Naive thymus-derived CD4-positive, alpha-beta T cell (primary cell): ENCODE measurements around the gene SLC6A11. TPM values are rescaled to one million over a fixed set of nuclear protein-coding genes. Genes with fewer than 3 reads are reported as not detected.

Experiments used
- ATAC-seq: fragments of 150-1000 bp; cut with Tn5 transposase; 2 replicates; pipeline ENCODE4 v1.10.0; 2021; ENCODE audit warnings: mild to moderate bottlenecking, moderate library complexity
- CTCF ChIA-PET: fragments of 350-600 bp; sonication (Branson Sonifier 250); formaldehyde crosslinking; loops from one replicate; lab custom pipeline; 2021; ENCODE audit warnings: antibody characterized with exemption; lab: Charles Lee
- POLR2A ChIA-PET: fragments of 350-600 bp; sonication (Branson Sonifier 250); formaldehyde crosslinking; loops from one replicate; lab custom pipeline; 2021; ENCODE audit warnings: antibody characterized with exemption, inconsistent platforms; lab: Charles Lee
- DNase-seq, 9 donors: peaks; one replicate each; pipeline versions ENCODE4 v3.0.0 to v3.0.0-alpha.2; 2020 to 2022; ENCODE audit warnings: mixed read lengths in 1 of 9
- H3K27ac ChIP-seq: one replicate; pipeline ENCODE4 v1.7.0; 2013; ENCODE audit warnings: mild to moderate bottlenecking, low read depth, low read length, moderate library complexity
- H3K27me3 ChIP-seq, 2 donors: one replicate each; pipeline ENCODE4 v1.7.0; 2013; ENCODE audit warnings: low read length in 2 of 2, mild to moderate bottlenecking in 2 of 2, moderate library complexity in 2 of 2; ENCODE audit not compliant: control insufficient read depth in 2 of 2, insufficient read depth in 2 of 2
- H3K36me3 ChIP-seq, 3 experiments: 1 replicate in 2 of 3; 2 replicates in 1 of 3; pipeline ENCODE4 v1.7.0; 2013; ENCODE audit warnings: low read length in 3 of 3, mild to moderate bottlenecking in 3 of 3, moderate library complexity in 1 of 3; ENCODE audit not compliant: insufficient read depth in 3 of 3, control insufficient read depth in 2 of 3
- H3K4me1 ChIP-seq, 2 donors: one replicate each; pipeline ENCODE4 v1.7.0; 2013; ENCODE audit warnings: low read length in 2 of 2, mild to moderate bottlenecking in 2 of 2, moderate library complexity in 1 of 2; ENCODE audit not compliant: control insufficient read depth in 2 of 2, insufficient read depth in 2 of 2
- H3K4me3 ChIP-seq: 2 replicates; pipeline ENCODE4 v1.7.0; 2013; ENCODE audit warnings: mild to moderate bottlenecking, low read length
- H3K9me3 ChIP-seq, 3 experiments: 1 replicate in 2 of 3; 2 replicates in 1 of 3; pipeline ENCODE4 v1.7.0; 2013; ENCODE audit warnings: low read length in 3 of 3; ENCODE audit not compliant: control insufficient read depth in 2 of 3
- H3K27ac Mint-ChIP-seq, 9 donors: one replicate each; pipeline ENCODE4 v1.8.0; 2020 to 2022; ENCODE audit warnings: mixed read lengths in 9 of 9, mild to moderate bottlenecking in 8 of 9, moderate library complexity in 5 of 9, inconsistent platforms in 2 of 9
- H3K27me3 Mint-ChIP-seq, 5 donors: one replicate each; pipeline ENCODE4 v1.8.0; 2021 to 2022; ENCODE audit warnings: mixed read lengths in 5 of 5, mild to moderate bottlenecking in 1 of 5
- H3K36me3 Mint-ChIP-seq, 5 donors: one replicate each; pipeline ENCODE4 v1.8.0; 2020 to 2022; ENCODE audit warnings: mixed read lengths in 5 of 5, mild to moderate bottlenecking in 3 of 5, inconsistent platforms in 1 of 5
- H3K4me1 Mint-ChIP-seq, 7 donors: one replicate each; pipeline ENCODE4 v1.8.0; 2020 to 2022; ENCODE audit warnings: mixed read lengths in 7 of 7, mild to moderate bottlenecking in 3 of 7, inconsistent platforms in 1 of 7
- H3K4me3 Mint-ChIP-seq, 10 donors: one replicate each; pipeline ENCODE4 v1.8.0; 2020 to 2022; ENCODE audit warnings: mild to moderate bottlenecking in 10 of 10, mixed read lengths in 10 of 10, moderate library complexity in 6 of 10, inconsistent platforms in 2 of 10
- H3K9me3 Mint-ChIP-seq, 11 donors: one replicate each; pipeline ENCODE4 v1.8.0; 2020 to 2022; ENCODE audit warnings: mixed read lengths in 11 of 11, mild to moderate bottlenecking in 4 of 11, inconsistent platforms in 1 of 11, moderate library complexity in 1 of 11
- intact Hi-C, 2 donors: fragments of 100-400 bp; cut with micrococcal nuclease; formaldehyde crosslinking; loops; one replicate each; pipeline ENCODE4 v1.15.1; 2023
- polyA plus RNA-seq, 2 donors: library from polyadenylated mRNA; unstranded; fragments of 300-500 nt; fragmentation: Illumina TruSeq; gene quantifications; one replicate each; pipeline ENCODE4 v1.2.3, GENCODE V29; 2021
- total RNA-seq, 6 experiments: library from RNA in 5 of 6; stranded (reverse) in 5 of 6; gene quantifications; 1 replicate in 5 of 6; 2 replicates in 1 of 6; pipeline ENCODE4 v1.2.3 and lab custom pipeline; 2021 to 2026

SLC6A11 gene
- total and polyA plus RNA-seq, 7 experiments from 2014 or later, result not detected

DNA sequence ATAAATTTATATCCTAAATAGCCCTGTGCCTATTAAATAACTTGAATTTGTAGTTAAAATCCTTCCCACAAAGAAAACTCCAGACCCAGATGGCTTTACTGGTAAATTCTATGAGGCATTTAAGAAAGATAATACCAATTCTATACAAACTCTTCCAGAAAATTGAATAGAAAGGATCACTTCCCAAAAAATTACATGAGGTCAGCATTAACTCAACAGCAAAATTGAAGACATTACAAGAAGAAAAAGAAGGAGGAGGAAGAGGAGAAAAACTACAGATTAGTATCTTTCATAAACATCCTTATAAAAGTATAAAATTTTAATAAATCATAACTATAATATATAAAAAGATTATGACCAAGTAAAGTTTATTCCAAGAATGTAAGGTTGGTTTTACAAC is 29.4 kb upstream of the SLC6A11 start:
- POLR2A ChIA-PET, result no interaction called here
- H3K36me3 Mint-ChIP-seq, result no peaks in the 10 kb centered on the region
- DNase-seq (no peak), ATAC-seq (no peak)
- H3K4me3 ChIP-seq, result no peak overlapping the region
- H3K27ac ChIP-seq, result no peak overlapping the region
- no peak overlapping the region for H3K27ac Mint-ChIP-seq
- peaks cover 0 to 2% (median 0%) of the 10 kb centered on the region in 11 donors for H3K9me3 Mint-ChIP-seq
- no peaks in the 10 kb centered on the region for H3K9me3 ChIP-seq
- CTCF ChIA-PET, result no interaction called here
- no peaks in the 10 kb centered on the region for H3K36me3 ChIP-seq
- peaks cover 18 to 58% (median 24%) of the 10 kb centered on the region in 5 donors for H3K27me3 Mint-ChIP-seq
- no peaks in the 10 kb centered on the region for H3K27me3 ChIP-seq
- no peak overlapping the region for H3K4me3 Mint-ChIP-seq
- intact Hi-C loops, result no loop called here
- peaks cover 0 to 6% (median 0%) of the 10 kb centered on the region in 7 donors for H3K4me1 Mint-ChIP-seq
- no peaks in the 10 kb centered on the region for H3K4me1 ChIP-seq

DNA sequence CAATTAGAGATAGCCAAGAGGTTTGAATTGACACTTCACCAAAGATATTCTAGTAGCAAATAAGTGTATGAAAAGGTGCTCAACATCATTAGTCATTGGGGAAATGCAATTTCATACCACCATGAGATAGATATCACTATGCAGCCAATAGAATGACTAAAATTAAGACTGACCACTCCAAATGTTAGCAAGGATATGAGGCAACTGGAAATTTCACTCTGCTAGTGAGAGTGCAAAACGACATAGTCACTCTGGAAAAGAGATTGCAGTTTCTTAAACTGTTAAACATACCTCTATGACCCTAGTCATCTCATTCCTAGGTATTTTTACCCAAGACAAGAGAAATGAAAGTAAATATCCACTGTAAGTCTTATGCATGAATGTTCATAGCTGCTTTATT is 27.6 kb upstream of the SLC6A11 start:
- no peaks in the 10 kb centered on the region for H3K9me3 ChIP-seq
- H3K36me3 ChIP-seq, result no peaks in the 10 kb centered on the region
- DNase-seq, result no peak
- Mint-ChIP-seq H3K4me1 (peaks cover 0 to 6% (median 0%) of the 10 kb centered on the region in 7 donors), H3K4me3 (no peak overlapping the region), H3K36me3 (no peaks in the 10 kb centered on the region), H3K9me3 (peaks cover 0 to 2% (median 0%) of the 10 kb centered on the region in 11 donors), H3K27me3 (peaks cover 10 to 47% (median 29%) of the 10 kb centered on the region in 5 donors), H3K27ac (no peak overlapping the region)
- H3K27me3 ChIP-seq, result no peaks in the 10 kb centered on the region
- H3K4me1 ChIP-seq, result no peaks in the 10 kb centered on the region
- CTCF ChIA-PET, result no interaction called here
- H3K4me3 ChIP-seq, result no peak overlapping the region
- ATAC-seq, result no peak
- no peak overlapping the region for H3K27ac ChIP-seq
- POLR2A ChIA-PET, result no interaction called here
- intact Hi-C loops, result no loop called here

DNA sequence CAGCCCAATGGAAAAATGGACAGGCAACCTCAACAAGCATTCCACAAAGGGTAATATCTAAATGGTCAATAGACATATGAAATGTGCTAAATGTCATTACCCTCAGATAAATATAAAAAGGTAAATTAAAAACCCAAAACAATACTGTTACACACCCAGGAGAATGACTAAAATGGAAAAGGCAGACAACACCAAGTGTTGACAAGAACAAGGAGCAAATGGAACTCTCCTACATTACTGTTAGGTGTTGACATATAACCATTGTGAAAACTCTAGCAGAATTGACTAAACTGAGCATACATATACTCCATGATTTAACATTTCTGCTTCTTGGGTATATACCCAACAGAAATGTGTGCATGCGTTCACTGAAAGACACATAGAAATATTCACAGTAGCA is 25.3 kb upstream of the SLC6A11 start:
- ATAC-seq, result no peak
- H3K4me1 Mint-ChIP-seq, result no peaks in the 10 kb centered on the region
- CTCF ChIA-PET, result no interaction called here

DNA sequence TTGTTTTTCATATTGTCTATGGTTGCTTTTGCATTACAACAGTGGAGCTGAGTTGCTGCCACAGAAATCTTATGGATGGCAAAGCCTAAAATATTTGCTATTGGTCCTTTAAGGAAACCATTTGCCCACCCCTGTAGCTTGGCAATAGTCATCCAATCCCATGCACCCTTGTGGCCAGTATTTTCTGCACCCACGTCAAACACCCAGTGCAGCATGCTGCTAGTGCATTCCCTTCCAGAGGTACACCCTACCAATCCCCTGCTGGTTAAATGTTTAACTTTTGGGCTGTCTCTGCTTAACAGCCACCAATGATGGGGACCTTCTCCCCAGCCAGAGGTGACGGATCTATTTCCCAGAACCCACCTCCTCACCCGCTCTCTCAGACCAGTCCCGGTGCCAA is 23.8 kb upstream of the SLC6A11 start:
- no peak overlapping the region for H3K4me3 ChIP-seq
- ChIA-PET CTCF (no interaction called here), POLR2A (no interaction called here)
- Mint-ChIP-seq H3K27me3 (peaks cover 18 to 37% (median 36%) of the 10 kb centered on the region in 5 donors), H3K27ac (no peak overlapping the region), H3K4me3 (no peak overlapping the region), H3K4me1 (no peaks in the 10 kb centered on the region), H3K9me3 (peaks cover 0 to 2% (median 0%) of the 10 kb centered on the region in 11 donors), H3K36me3 (peaks cover 0 to 4% (median 0%) of the 10 kb centered on the region in 5 donors)
- H3K4me1 ChIP-seq, result no peaks in the 10 kb centered on the region
- H3K36me3 ChIP-seq, result no peaks in the 10 kb centered on the region
- no peaks in the 10 kb centered on the region for H3K9me3 ChIP-seq
- DNase-seq (no peak), ATAC-seq (no peak)
- intact Hi-C loops, result no loop called here
- no peak overlapping the region for H3K27ac ChIP-seq
- H3K27me3 ChIP-seq, result no peaks in the 10 kb centered on the region

More for the DNA sequence above, 25.3 kb upstream of the SLC6A11 start:
- Mint-ChIP-seq H3K4me3 (no peak overlapping the region), H3K27me3 (peaks cover 15 to 37% (median 26%) of the 10 kb centered on the region in 5 donors), H3K27ac (no peak overlapping the region), H3K36me3 (peaks cover 0 to 4% (median 0%) of the 10 kb centered on the region in 5 donors), H3K9me3 (peaks cover 0 to 2% (median 0%) of the 10 kb centered on the region in 11 donors)
- no peaks in the 10 kb centered on the region for H3K9me3 ChIP-seq
- H3K36me3 ChIP-seq, result no peaks in the 10 kb centered on the region
- POLR2A ChIA-PET, result interaction anchor here (0.7 kb wide), 1 partner anchor 53 kb away, joined by 3 read pairs; no protein-coding TSS in a partner anchor
- intact Hi-C loops, result no loop called here
- H3K4me1 ChIP-seq, result no peaks in the 10 kb centered on the region
- H3K27ac ChIP-seq, result no peak overlapping the region
- no peak for DNase-seq
- H3K27me3 ChIP-seq, result no peaks in the 10 kb centered on the region
- no peak overlapping the region for H3K4me3 ChIP-seq

DNA sequence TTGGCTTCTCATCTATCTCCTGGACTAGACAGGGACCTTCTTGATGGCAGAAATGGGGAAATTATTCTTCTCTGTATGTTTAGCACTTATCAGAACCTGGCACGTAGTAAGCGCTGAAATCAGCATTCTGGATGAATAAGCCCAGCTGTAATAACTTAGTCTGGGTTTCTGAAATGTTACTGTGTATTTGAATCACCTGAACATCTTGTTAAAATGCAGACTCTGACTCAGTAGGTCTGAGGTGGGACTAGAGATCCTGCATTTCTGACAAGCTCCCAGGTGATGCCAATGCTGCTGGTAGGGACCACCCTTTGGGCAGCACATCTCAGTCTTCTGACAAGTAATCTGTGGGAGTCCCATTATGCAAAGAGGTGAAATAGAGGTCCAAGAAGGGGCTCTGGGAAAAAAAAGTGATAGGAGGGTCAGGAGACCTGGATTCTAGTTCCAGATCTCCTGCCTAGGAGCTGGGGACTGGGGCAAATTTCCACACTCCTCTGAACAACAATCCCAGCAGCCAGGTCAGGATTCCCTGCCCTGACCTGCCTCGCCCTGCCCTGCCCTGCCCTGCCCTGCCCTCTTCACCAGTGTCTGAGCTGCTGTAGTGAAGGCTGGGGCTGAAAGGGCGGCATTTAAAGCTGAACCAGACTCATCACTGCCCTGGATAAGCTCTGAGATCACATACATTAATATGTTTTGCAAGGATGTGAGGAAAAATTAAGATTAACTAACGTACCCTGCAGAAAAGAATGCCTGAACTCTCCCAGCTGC is 17.2 kb upstream of the SLC6A11 start:
- POLR2A ChIA-PET, result no interaction called here
- no peaks in the 10 kb centered on the region for H3K4me1 ChIP-seq
- no peak overlapping the region for H3K27ac ChIP-seq
- Mint-ChIP-seq H3K4me1 (no peaks in the 10 kb centered on the region), H3K27ac (no peak overlapping the region), H3K9me3 (peaks cover 0 to 3% (median 0%) of the 10 kb centered on the region in 11 donors), H3K36me3 (peaks cover 0 to 4% (median 0%) of the 10 kb centered on the region in 5 donors), H3K4me3 (no peak overlapping the region), H3K27me3 (peaks cover 26 to 46% (median 33%) of the 10 kb centered on the region in 5 donors)
- DNase-seq (no peak), ATAC-seq (no peak)
- intact Hi-C loops, result no loop called here
- H3K9me3 ChIP-seq, result no peaks in the 10 kb centered on the region
- H3K36me3 ChIP-seq, result no peaks in the 10 kb centered on the region
- H3K4me3 ChIP-seq, result no peak overlapping the region
- H3K27me3 ChIP-seq, result no peaks in the 10 kb centered on the region
- CTCF ChIA-PET, result no interaction called here

DNA sequence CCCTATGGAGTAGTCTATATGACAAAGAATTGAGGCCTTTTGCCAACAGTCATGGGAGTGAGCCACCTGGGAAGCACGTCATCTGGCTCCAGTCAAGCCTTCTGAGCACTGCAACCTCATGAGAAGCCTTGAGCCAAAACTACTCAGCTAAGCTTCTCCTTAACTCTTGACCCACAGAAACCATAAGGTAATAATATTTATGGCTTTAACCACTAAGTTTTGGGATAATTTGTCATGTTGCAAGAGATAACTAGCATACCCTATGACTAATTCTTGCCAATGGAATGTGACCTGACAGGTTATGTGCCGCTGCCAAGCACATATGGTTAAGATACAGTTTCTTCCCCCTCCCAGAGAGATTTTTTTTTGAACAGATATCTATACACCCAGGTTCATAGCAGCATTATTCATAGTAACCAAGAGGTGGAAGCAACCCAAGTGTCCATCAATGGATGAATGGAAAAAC is 11.8 kb upstream of the SLC6A11 start:
- peaks cover 0 to 4% (median 0%) of the 10 kb centered on the region in 11 donors for H3K9me3 Mint-ChIP-seq
- no peak overlapping the region for H3K27ac ChIP-seq
- ATAC-seq (no peak), DNase-seq (no peak)
- ChIA-PET POLR2A (no interaction called here), CTCF (no interaction called here)
- H3K4me3 Mint-ChIP-seq, result no peak overlapping the region
- intact Hi-C loops, result no loop called here
- H3K9me3 ChIP-seq, result no peaks in the 10 kb centered on the region
- no peak overlapping the region for H3K4me3 ChIP-seq
- H3K27ac Mint-ChIP-seq, result no peak overlapping the region
- H3K4me1 ChIP-seq, result no peaks in the 10 kb centered on the region
- peaks cover 11 to 32% (median 20%) of the 10 kb centered on the region in 5 donors for H3K27me3 Mint-ChIP-seq
- H3K4me1 Mint-ChIP-seq, result no peaks in the 10 kb centered on the region
- no peaks in the 10 kb centered on the region for H3K36me3 ChIP-seq
- no peaks in the 10 kb centered on the region for H3K27me3 ChIP-seq
- H3K36me3 Mint-ChIP-seq, result no peaks in the 10 kb centered on the region

DNA sequence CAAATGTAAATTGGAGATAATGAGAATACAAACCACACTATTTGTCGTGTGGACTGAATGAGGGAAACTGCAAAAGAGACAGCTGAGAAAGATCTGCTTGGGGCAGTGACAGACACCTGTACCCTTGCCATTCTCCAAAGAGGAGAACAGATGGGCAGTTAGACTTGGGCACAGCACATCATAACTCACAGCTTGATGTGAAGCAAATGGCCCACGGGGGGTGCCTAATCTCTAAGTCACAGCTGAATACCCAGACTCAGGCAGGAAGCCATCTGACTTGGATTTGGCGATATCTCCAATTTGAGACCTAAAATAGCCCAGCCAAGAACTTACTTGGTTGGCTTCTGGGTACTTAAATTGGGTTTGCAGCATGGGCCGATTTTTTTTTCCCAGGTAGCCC is 10.0 kb upstream of the SLC6A11 start:
- Histone ChIP-seq H3K4me1 (no peaks in the 10 kb centered on the region), H3K9me3 (no peaks in the 10 kb centered on the region), H3K27me3 (no peaks in the 10 kb centered on the region), H3K4me3 (no peak overlapping the region), H3K27ac (no peak overlapping the region), H3K36me3 (no peaks in the 10 kb centered on the region)
- intact Hi-C loops, result no loop called here
- POLR2A ChIA-PET, result no interaction called here
- CTCF ChIA-PET, result no interaction called here
- Mint-ChIP-seq H3K27ac (no peak overlapping the region), H3K9me3 (peaks cover 0 to 4% (median 0%) of the 10 kb centered on the region in 11 donors), H3K27me3 (peaks cover 11 to 46% (median 33%) of the 10 kb centered on the region in 5 donors), H3K4me3 (no peak overlapping the region), H3K36me3 (peaks cover 0 to 5% (median 0%) of the 10 kb centered on the region in 5 donors), H3K4me1 (no peaks in the 10 kb centered on the region)
- DNase-seq (no peak), ATAC-seq (no peak)
